ENCODE data around the gene RBM8A. TPM values are rescaled to one million over a fixed set of nuclear protein-coding genes. Genes with fewer than 3 reads are reported as not detected.

RBM8A gene
- total and polyA plus RNA-seq, 9 of the 15 experiments (the other 6 are each of a cell fraction or from before 2014, with no cell fraction given) = 215 to 1,035 (median 291) TPM

DNA sequence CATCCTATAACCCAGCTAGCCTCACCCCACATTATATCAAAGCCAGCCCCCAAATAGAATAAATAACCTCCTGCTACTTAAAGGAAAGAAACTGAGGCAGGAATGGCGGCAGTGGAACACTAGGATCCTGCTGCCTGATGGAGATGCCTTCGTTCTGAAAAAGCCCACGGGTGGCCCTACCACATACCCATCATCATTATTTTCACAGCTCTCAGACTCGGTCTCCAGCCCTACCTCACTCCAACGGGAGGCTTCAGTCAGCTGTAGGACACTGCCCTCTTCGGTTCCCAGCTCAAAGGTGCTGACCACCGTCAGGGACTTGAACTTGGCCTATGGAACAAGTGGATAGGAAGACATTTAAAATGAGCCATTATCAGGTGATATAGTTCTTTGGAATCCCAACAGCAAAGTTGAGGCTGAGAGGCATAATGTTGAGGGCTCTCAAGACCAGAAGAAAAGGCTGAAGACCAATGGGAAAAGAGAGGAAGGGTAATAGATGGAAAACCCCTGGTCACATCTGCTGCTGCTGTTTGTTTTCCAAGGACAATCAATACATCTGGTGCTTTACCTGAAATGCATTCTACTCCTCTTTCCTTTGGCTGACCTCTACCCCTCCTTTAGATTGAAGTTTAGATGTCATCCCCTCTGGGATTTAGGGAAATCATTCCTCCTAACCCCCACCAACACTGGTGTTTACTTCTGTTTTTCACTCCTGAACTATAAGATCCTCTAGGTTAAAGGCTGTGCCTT, 33.8 kb downstream of the RBM8A start:
- DNase-seq (ENCODE audit: extremely low read depth in 1 of 4, low spot score in 3 of 4) (no peak), ATAC-seq (peak; percentile 33; the same call in 1 of the 3 replicates), FAIRE-seq (peak; percentile 61)
- Histone ChIP-seq H3K9me3 (replicated peaks; ENCODE audit: control insufficient read depth, insufficient read depth, low read depth, low read length) (no peaks in the 10 kb centered on the region), H3K27me3 (ENCODE audit: control insufficient read depth in 2 of 2, insufficient read depth in 2 of 2, low read length in 2 of 2) (no peaks in the 10 kb centered on the region), H3K36me3 (ENCODE audit: control insufficient read depth, insufficient read depth, low read length) (no peaks in the 10 kb centered on the region), H3K4me3 (no peak overlapping the region), H2AFZ (ENCODE audit: low read depth, low read length) (no peak overlapping the region), H4K20me1 (replicated peaks; ENCODE audit: control insufficient read depth, insufficient read depth, low read length) (no peaks in the 10 kb centered on the region), H3K27ac (ENCODE audit: extremely low read depth, low read depth, low read length) (no peak overlapping the region), H3K4me1 (replicated peaks in 1 of 2; ENCODE audit: control insufficient read depth in 2 of 2, insufficient read depth in 2 of 2, low read length in 2 of 2) (peaks cover 15 to 28% of the 10 kb centered on the region in 2 experiments), H3K9me1 (ENCODE audit: control insufficient read depth, insufficient read depth, low read length) (no peaks in the 10 kb centered on the region), H3K9ac (ENCODE audit: insufficient read depth in 1 of 2, low read depth in 2 of 2, low read length in 2 of 2) (no peak overlapping the region), H3K79me2 (ENCODE audit: control insufficient read depth, insufficient read depth, low read length) (no peaks in the 10 kb centered on the region), H3K4me2 (ENCODE audit: insufficient read depth, low read length) (no peak overlapping the region; the same call in 1 of the 2 replicates)
- in situ Hi-C loops (cut with MboI) (no loop called here), intact Hi-C loops (cut with micrococcal nuclease) (loop anchor here (2.0 kb wide), 2 partner anchors 49 to 113 kb away; partner anchors contain the start of gene NUDT17)
- TF ChIP-seq TFAP4 (CRISPR knock-in tag; IDR thresholded peaks at IDR 0.05; ENCODE audit: borderline replicate concordance) = 0 out of 2 replicates have a peak, but pooled peaks have one; percentile 13
- TF ChIP-seq SRSF1 (IDR thresholded peaks at IDR 0.05; ENCODE audit: low read depth, low read length) = no peak
- TF ChIP-seq NR2C1 (IDR thresholded peaks at IDR 0.05) = no peak
- TF ChIP-seq NR2C1 (tag; IDR thresholded peaks at IDR 0.05) = no peak
- TF ChIP-seq, protein P1, sequence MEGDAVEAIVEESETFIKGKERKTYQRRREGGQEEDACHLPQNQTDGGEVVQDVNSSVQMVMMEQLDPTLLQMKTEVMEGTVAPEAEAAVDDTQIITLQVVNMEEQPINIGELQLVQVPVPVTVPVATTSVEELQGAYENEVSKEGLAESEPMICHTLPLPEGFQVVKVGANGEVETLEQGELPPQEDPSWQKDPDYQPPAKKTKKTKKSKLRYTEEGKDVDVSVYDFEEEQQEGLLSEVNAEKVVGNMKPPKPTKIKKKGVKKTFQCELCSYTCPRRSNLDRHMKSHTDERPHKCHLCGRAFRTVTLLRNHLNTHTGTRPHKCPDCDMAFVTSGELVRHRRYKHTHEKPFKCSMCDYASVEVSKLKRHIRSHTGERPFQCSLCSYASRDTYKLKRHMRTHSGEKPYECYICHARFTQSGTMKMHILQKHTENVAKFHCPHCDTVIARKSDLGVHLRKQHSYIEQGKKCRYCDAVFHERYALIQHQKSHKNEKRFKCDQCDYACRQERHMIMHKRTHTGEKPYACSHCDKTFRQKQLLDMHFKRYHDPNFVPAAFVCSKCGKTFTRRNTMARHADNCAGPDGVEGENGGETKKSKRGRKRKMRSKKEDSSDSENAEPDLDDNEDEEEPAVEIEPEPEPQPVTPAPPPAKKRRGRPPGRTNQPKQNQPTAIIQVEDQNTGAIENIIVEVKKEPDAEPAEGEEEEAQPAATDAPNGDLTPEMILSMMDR (IDR thresholded peaks at IDR 0.05 in 2 of 3, conservative IDR thresholded peaks at IDR 0.05 in 1 of 3; ENCODE audit: insufficient read depth in 2 of 3, low read depth in 1 of 3, low read length in 3 of 3) = peak; percentile 12 to 33 (median 17); a peak in 2 of 6 replicates
- TF ChIP-seq ETV5 (CRISPR knock-in tag; IDR thresholded peaks at IDR 0.05; ENCODE audit: low read depth) = 0 out of 2 replicates have a peak, but pooled peaks have one; percentile 18
- TF ChIP-seq, protein P2, sequence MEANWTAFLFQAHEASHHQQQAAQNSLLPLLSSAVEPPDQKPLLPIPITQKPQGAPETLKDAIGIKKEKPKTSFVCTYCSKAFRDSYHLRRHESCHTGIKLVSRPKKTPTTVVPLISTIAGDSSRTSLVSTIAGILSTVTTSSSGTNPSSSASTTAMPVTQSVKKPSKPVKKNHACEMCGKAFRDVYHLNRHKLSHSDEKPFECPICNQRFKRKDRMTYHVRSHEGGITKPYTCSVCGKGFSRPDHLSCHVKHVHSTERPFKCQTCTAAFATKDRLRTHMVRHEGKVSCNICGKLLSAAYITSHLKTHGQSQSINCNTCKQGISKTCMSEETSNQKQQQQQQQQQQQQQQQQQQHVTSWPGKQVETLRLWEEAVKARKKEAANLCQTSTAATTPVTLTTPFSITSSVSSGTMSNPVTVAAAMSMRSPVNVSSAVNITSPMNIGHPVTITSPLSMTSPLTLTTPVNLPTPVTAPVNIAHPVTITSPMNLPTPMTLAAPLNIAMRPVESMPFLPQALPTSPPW (CRISPR knock-in tag; IDR thresholded peaks at IDR 0.05) = no peak
- ChIA-PET CTCF (ENCODE audit: low intra/inter-chr PET ratio) (interaction anchor here (1.3 to 2.6 kb wide), 3 partner anchors 17 to 120 kb away, joined by 3 to 32 read pairs (median 7); no protein-coding TSS in a partner anchor), POLR2A (interaction anchor here (0.5 to 2.0 kb wide), 6 partner anchors 9 to 158 kb away, joined by 3 to 11 read pairs (median 3); partner anchors contain the start of gene PIAS3)
- no TSS peak for BruUV-seq (replicated peaks)
- WGBS (ENCODE audit: insufficient coverage, low coverage, missing lambda C conversion rate) = 44% methylated on average over 7 of the region's 7 CpGs

All from K562 (cell line).